Chondrocyte (in vitro differentiated cells): Measurements from ENCODE around the gene TMEM31. TPM values are rescaled to one million over a fixed set of nuclear protein-coding genes. Genes with fewer than 3 reads are reported as not detected.

Experiments used
- DNase-seq: peaks from one replicate; pipeline ENCODE4 v3.0.0; 2021; ENCODE audit warnings: mixed read lengths, low spot score
- H3K27ac Mint-ChIP-seq: one replicate; pipeline ENCODE4 v1.8.0; 2021; ENCODE audit warnings: mild to moderate bottlenecking, moderate library complexity, mixed read lengths; ENCODE audit not compliant: unreplicated experiment
- H3K27me3 Mint-ChIP-seq: 2 replicates; pipeline ENCODE4 v1.8.0; 2021; ENCODE audit warnings: low read depth, mixed read lengths
- H3K36me3 Mint-ChIP-seq: 2 replicates; pipeline ENCODE4 v1.8.0; 2021; ENCODE audit warnings: low read depth, mixed read lengths
- H3K4me1 Mint-ChIP-seq: 2 replicates; pipeline ENCODE4 v1.8.0; 2021; ENCODE audit warnings: low read depth, mild to moderate bottlenecking, mixed read lengths
- H3K4me3 Mint-ChIP-seq: one replicate; pipeline ENCODE4 v1.8.0; 2021; ENCODE audit warnings: mild to moderate bottlenecking, moderate library complexity, mixed read lengths; ENCODE audit not compliant: unreplicated experiment
- H3K9me3 Mint-ChIP-seq: 2 replicates; pipeline ENCODE4 v1.8.0; 2021; ENCODE audit warnings: low read depth, mixed read lengths
- CTCF ChIP-seq: fragments of 200-600 bp; sonication (generic); IDR thresholded peaks from 2 replicates; pipeline ENCODE4 v1.5.0; 2021; ENCODE audit warnings: antibody characterized with exemption, mild to moderate bottlenecking, moderate library complexity
- long read RNA-seq: library from polyadenylated mRNA; stranded (forward); transcript quantifications from one replicate; pipeline ENCODE4 v2.0.0, GENCODE V29; 2021
- total RNA-seq: library from RNA; stranded (reverse); gene quantifications from 3 replicates; pipeline ENCODE4 v1.2.1, GENCODE V29; 2021

TMEM31 gene
- not detected in 3 replicates for total RNA-seq
- long read RNA-seq: 0 reads

GRCh38 chrX:103710609-103711008, at the start of gene TMEM31:
TMEM31 (plus strand) TSS chrX:103710909; CDS start chrX:103712259, 1,350 bp downstream.
- Mint-ChIP-seq H3K4me3 (no peak within 1 kb of the TSS), H3K36me3 (no peaks in the 10 kb centered on the region), H3K4me1 (no peaks in the 10 kb centered on the region), H3K9me3 (no peaks in the 10 kb centered on the region), H3K27ac (no peak within 1 kb of the TSS), H3K27me3 (no peaks in the 10 kb centered on the region)
- no peak for TF ChIP-seq CTCF
- no peak for DNase-seq

- no peak overlapping the region for H3K4me3 Mint-ChIP-seq
- H3K27me3 Mint-ChIP-seq: peaks cover 4% of the 10 kb centered on the region
- TF ChIP-seq CTCF: no peak
- H3K9me3 Mint-ChIP-seq: no peaks in the 10 kb centered on the region
- no peak overlapping the region for H3K27ac Mint-ChIP-seq
- no peaks in the 10 kb centered on the region for H3K36me3 Mint-ChIP-seq
- H3K4me1 Mint-ChIP-seq: peaks cover 3% of the 10 kb centered on the region
- DNase-seq: no peak
These were observed 46.5 kb upstream of the TMEM31 start for GRCh38 chrX:103663981-103664762.

GRCh38 chrX:103666202-103667107, 44.3 kb upstream of the TMEM31 start:
- peaks cover 4% of the 10 kb centered on the region for H3K27me3 Mint-ChIP-seq
- TF ChIP-seq CTCF: no peak
- no peaks in the 10 kb centered on the region for H3K9me3 Mint-ChIP-seq
- no peaks in the 10 kb centered on the region for H3K36me3 Mint-ChIP-seq
- H3K4me3 Mint-ChIP-seq: no peak overlapping the region
- no peak overlapping the region for H3K27ac Mint-ChIP-seq
- DNase-seq: no peak
- H3K4me1 Mint-ChIP-seq: peaks cover 3% of the 10 kb centered on the region

- TF ChIP-seq CTCF: no peak
- no peaks in the 10 kb centered on the region for H3K9me3 Mint-ChIP-seq
- DNase-seq: no peak
- H3K4me1 Mint-ChIP-seq: no peaks in the 10 kb centered on the region
- no peaks in the 10 kb centered on the region for H3K27me3 Mint-ChIP-seq
- H3K27ac Mint-ChIP-seq: no peak overlapping the region
- H3K4me3 Mint-ChIP-seq: no peak overlapping the region
- H3K36me3 Mint-ChIP-seq: no peaks in the 10 kb centered on the region
These were observed 41.0 kb upstream of the TMEM31 start for GRCh38 chrX:103669745-103670144.
